ENCODE data around the gene C10orf67.
A peak's percentile ranks its signal among the peaks of the same experiment; 100 is the strongest.
"Not testable (repeated sequence)": the region's sequence is repeated elsewhere in the genome, so short reads cannot be mapped to it uniquely, and the experiment has no call there.

The C10orf67 gene

GRCh38 chr10:23362069-23362830 lies 17.7 kb upstream of the C10orf67 start:
- DNase-seq: no peak

GRCh38 chr10:23361665-23362064 lies 17.1 kb upstream of the C10orf67 start:
- no peak for DNase-seq

- no peak for DNase-seq
Observed at GRCh38 chr10:23359692-23360380, 15.2 kb upstream of the C10orf67 start.

- peak; percentile 21 for DNase-seq
Observed at GRCh38 chr10:23358357-23358756, 13.8 kb upstream of the C10orf67 start.

- DNase-seq: no peak
Observed at GRCh38 chr10:23354630-23355279, 10.2 kb upstream of the C10orf67 start.

- peak; percentile 64 for DNase-seq
Observed at GRCh38 chr10:23351926-23352519, 7.4 kb upstream of the C10orf67 start.

GRCh38 chr10:23350706-23351105 lies 6.1 kb upstream of the C10orf67 start:
- not testable (repeated sequence) for DNase-seq

GRCh38 chr10:23345861-23346260 lies 1.3 kb upstream of the C10orf67 start:
- peak; percentile 90 for DNase-seq

- peak; percentile 57 for DNase-seq
Observed at GRCh38 chr10:23343591-23344240, 881 bp downstream of the C10orf67 start.

- DNase-seq: no peak
Observed at GRCh38 chr10:23342213-23342884, 2.2 kb downstream of the C10orf67 start.

- DNase-seq: peak; percentile 51
Observed at GRCh38 chr10:23341004-23341403, 3.6 kb downstream of the C10orf67 start.

GRCh38 chr10:23340354-23340753 lies 4.2 kb downstream of the C10orf67 start:
- no peak for DNase-seq

- peak; percentile 36 for DNase-seq
Observed at GRCh38 chr10:23338886-23339285, 5.7 kb downstream of the C10orf67 start.

- DNase-seq: peak; percentile 83
Observed at GRCh38 chr10:23338155-23338828, 6.3 kb downstream of the C10orf67 start.

GRCh38 chr10:23337616-23338015 lies 7.0 kb downstream of the C10orf67 start:
- DNase-seq: no peak

GRCh38 chr10:23331567-23332301 lies 12.9 kb downstream of the C10orf67 start:
- DNase-seq: peak; percentile 91

GRCh38 chr10:23330948-23331347 lies 13.6 kb downstream of the C10orf67 start:
- no peak for DNase-seq

GRCh38 chr10:23326544-23327307 lies 17.9 kb downstream of the C10orf67 start:
- DNase-seq: no peak

GRCh38 chr10:23325132-23325531 lies 19.5 kb downstream of the C10orf67 start:
- no peak for DNase-seq

- DNase-seq: peak; percentile 23
Observed at GRCh38 chr10:23324351-23324750, 20.2 kb downstream of the C10orf67 start.
